HG03520 (cell line): ENCODE results near the gene VEGFA.

Source experiments
- ATAC-seq: cut with Tn5 transposase; IDR thresholded peaks from one replicate; pipeline ENCODE4 v1.9.1; 2021; ENCODE audit warnings: mild to moderate bottlenecking, moderate library complexity; ENCODE audit not compliant: unreplicated experiment

Gene VEGFA

GRCh38 chr6:43759136-43759906 lies 10.7 kb upstream of the VEGFA start:
- no peak for ATAC-seq

DNA sequence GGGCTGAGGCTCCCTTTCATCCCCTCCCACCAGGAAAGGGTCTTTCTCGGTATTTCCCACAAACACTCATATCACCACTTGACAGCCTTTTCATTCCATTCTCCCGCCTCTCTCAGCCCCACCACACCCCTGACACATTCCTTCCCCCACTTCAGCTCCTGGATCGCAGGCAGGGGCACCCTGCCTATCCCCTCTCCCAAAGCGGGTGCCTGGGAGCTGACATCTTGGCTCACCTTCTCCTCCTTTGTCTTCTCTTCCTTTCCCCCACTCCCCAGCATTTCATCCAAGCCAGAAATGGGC lies 10.2 kb upstream of the VEGFA start:
- no peak for ATAC-seq

DNA sequence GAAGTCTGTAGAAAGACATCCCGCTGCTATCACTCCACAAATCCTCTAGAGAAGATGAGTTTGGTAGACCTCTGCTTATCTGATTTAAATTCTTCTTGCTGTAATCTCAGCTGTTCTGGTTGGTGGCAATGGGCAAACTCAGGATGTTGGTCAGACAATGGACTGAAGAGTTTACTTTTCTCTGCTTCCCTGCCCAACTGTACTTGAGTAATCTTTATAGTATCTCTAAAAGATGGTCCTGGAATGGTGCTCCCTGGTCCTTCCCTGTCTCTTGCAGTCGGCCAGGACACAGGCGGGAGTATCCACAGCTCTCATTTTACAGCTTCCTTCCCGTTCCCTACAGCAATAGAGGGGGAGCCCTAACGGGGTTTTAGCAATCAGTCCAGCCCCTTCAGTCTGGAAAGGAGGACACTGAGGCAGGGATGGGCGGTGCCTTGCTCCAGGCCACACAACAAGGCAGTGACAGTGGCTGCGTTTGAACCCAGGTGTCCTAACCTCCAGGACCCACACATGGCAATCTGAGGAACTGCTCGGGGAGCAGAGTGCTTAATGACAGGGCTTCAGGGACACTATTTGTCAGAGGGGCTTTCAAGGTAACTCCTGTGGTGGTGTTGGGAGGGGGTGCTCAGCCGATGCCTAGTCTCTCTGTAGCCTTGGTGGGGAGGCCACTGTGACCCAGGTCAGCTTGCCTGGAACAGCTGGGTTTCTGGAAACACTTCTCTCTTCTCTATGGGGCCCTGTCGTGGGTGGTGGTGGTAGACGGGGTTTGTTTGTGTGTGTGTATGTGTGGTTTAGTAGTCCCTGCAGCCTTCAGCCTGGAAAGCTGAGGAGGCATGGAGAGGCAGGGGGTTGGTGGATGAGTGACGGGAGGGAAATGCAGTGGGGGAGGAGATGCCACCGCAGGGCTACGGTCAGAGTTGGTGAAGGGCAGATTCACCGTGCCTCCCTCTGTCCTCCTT lies 9.5 kb upstream of the VEGFA start:
- no peak for ATAC-seq

DNA sequence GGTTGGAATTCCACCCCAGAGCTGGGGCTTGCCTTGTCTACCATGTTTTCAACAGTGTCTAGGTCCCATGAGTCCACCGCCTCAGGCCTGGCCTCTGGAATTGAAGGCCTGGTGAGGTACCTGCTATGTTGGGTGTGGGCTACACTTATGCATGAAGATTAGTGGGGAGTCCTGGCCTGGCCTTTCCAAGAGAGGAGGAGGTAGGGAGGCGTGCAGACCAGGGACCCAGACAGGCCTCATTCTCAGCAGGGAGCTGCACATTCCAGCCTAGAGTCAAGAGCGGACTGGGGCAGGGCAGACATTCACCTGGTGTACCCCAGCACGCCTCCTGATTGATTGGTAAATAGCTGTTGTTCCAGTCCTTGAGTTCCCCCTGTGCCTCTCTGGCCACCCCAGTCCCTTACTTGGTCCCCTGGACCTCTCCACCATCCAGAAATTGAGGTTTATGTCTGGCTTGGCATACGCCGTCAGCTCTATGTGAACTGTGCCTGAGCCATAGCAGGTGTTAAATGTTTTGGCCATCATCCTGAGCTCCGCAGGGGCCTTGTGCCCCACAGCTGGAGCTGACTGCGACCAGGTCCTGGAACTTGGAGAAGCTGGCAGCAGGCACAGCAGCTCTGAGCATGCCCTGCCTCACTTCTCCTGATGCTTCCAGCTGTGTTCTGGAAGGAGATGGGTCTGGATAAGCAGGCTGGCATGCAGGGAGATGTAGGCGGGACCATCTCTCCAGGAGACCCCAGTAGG lies 8.2 kb upstream of the VEGFA start:
- no peak for ATAC-seq

DNA sequence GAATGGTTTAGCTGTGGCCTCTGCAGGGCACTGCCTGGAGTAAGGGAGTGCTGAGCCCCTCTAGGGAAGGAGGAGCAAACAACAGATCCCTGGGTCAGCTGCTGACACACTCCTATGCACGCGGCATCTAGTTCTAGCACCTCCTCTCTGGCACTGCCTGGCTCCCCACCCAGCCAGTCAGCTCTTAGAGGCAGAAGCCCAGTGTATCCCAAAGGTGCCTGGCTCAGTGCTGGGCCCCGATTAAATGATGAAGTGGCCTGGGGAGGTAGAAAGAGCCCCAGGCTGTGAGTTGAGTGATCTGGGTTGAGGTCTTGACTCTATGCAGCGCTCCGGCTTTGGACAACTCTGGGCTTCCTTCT lies 7.6 kb upstream of the VEGFA start:
- no peak for ATAC-seq

GRCh38 chr6:43762966-43763695 lies 6.9 kb upstream of the VEGFA start:
- no peak for ATAC-seq

- no peak for ATAC-seq
Measured at GRCh38 chr6:43763812-43764522, 6.0 kb upstream of the VEGFA start.

GRCh38 chr6:43764772-43765171 lies 5.2 kb upstream of the VEGFA start:
- ATAC-seq, result no peak

- no peak for ATAC-seq
Measured at GRCh38 chr6:43765776-43766499, 4.1 kb upstream of the VEGFA start.

DNA sequence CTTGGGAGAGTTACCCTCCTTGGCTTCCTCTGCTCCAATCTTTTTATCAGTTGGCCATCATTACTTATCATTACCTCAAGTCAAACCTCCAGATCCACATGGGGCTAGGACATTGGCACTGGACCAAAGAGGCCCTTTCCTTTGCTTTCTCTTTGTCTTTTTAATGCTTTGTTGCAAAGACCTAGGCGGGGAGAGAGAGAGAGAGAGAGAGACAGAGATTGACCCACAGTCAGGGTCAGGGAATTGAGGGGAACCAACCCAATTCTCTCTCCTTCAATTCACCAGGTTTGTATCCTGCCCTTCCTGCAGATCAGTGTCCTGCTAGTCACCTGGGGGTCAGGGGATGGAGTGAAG lies 3.5 kb upstream of the VEGFA start:
- no peak for ATAC-seq

- no peak for ATAC-seq
Measured at GRCh38 chr6:43766964-43767461, 3.0 kb upstream of the VEGFA start.

DNA sequence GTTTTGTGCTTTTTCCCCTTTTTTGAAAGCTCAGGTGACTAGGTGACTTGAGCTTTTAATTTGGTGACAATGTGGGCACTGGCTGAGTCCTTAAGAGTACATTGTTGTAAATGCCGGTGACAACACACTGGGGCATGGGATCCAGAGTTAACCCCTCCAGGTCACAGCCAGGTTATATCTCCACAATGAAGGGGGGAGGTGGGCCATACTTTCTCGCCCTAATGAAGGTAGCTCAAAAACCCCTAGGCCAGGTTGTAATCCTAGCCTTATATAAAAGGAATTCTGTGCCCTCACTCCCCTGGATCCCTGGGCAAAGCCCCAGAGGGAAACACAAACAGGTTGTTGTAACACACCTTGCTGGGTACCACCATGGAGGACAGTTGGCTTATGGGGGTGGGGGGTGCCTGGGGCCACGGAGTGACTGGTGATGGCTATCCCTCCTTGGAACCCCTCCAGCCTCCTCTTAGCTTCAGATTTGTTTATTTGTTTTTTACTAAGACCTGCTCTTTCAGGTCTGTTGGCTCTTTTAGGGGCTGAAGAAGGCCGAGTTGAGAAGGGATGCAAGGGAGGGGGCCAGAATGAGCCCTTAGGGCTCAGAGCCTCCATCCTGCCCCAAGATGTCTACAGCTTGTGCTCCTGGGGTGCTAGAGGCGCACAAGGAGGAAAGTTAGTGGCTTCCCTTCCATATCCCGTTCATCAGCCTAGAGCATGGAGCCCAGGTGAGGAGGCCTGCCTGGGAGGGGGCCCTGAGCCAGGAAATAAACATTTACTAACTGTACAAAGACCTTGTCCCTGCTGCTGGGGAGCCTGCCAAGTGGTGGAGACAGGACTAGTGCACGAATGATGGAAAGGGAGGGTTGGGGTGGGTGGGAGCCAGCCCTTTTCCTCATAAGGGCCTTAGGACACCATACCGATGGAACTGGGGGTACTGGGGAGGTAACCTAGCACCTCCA lies 2.2 kb upstream of the VEGFA start:
- ATAC-seq, result no peak

DNA sequence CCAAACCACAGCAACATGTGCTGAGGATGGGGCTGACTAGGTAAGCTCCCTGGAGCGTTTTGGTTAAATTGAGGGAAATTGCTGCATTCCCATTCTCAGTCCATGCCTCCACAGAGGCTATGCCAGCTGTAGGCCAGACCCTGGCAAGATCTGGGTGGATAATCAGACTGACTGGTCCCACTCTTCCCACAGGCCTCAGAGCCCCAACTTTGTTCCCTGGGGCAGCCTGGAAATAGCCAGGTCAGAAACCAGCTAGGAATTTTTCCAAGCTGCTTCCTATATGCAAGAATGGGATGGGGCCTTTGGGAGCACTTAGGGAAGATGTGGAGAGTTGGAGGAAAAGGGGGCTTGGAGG lies 1.5 kb upstream of the VEGFA start:
- ATAC-seq, result no peak

DNA sequence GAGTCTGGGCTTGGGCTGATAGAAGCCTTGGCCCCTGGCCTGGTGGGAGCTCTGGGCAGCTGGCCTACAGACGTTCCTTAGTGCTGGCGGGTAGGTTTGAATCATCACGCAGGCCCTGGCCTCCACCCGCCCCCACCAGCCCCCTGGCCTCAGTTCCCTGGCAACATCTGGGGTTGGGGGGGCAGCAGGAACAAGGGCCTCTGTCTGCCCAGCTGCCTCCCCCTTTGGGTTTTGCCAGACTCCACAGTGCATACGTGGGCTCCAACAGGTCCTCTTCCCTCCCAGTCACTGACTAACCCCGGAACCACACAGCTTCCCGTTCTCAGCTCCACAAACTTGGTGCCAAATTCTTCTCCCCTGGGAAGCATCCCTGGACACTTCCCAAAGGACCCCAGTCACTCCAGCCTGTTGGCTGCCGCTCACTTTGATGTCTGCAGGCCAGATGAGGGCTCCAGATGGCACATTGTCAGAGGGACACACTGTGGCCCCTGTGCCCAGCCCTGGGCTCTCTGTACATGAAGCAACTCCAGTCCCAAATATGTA lies 957 bp upstream of the VEGFA start:
- no peak for ATAC-seq

GRCh38 chr6:43770372-43771209 lies 580 bp downstream of the VEGFA start:
- ATAC-seq, result no peak

DNA sequence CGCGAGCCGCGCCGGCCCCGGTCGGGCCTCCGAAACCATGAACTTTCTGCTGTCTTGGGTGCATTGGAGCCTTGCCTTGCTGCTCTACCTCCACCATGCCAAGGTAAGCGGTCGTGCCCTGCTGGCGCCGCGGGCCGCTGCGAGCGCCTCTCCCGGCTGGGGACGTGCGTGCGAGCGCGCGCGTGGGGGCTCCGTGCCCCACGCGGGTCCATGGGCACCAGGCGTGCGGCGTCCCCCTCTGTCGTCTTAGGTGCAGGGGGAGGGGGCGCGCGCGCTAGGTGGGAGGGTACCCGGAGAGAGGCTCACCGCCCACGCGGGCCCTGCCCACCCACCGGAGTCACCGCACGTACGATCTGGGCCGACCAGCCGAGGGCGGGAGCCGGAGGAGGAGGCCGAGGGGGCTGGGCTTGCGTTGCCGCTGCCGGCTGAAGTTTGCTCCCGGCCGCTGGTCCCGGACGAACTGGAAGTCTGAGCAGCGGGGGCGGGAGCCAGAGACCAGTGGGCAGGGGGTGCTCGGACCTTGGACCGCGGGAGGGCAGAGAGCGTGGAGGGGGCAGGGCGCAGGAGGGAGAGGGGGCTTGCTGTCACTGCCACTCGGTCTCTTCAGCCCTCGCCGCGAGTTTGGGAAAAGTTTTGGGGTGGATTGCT lies 1.3 kb downstream of the VEGFA start:
- no peak for ATAC-seq
